Measurements from ENCODE around the gene CATSPERD.

Gene CATSPERD

DNA sequence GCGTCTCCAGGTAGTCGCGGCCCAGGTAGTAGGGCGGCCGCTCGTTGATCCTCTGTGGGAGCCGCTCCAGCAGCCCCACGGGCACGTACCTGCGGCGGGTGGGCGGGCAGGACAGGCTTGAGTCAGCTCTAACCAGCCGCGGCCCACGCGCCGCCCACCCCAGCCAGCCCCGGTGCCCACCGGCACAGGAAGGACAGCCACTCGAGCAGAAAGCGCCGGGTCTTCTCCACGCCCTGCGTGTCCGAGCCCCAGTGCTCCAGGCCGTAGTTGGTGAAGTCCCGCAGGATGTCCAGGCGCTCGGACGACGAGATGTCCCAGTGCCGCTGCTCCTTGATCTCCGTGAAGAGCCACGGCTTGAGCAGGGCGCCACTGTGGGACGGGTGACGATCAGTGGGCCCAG, 65.0 kb downstream of the CATSPERD start:
- H3K27me3 ChIP-seq (replicated peaks), result no peaks in the 10 kb centered on the region
- TF ChIP-seq, protein P1, sequence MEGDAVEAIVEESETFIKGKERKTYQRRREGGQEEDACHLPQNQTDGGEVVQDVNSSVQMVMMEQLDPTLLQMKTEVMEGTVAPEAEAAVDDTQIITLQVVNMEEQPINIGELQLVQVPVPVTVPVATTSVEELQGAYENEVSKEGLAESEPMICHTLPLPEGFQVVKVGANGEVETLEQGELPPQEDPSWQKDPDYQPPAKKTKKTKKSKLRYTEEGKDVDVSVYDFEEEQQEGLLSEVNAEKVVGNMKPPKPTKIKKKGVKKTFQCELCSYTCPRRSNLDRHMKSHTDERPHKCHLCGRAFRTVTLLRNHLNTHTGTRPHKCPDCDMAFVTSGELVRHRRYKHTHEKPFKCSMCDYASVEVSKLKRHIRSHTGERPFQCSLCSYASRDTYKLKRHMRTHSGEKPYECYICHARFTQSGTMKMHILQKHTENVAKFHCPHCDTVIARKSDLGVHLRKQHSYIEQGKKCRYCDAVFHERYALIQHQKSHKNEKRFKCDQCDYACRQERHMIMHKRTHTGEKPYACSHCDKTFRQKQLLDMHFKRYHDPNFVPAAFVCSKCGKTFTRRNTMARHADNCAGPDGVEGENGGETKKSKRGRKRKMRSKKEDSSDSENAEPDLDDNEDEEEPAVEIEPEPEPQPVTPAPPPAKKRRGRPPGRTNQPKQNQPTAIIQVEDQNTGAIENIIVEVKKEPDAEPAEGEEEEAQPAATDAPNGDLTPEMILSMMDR (IDR thresholded peaks at IDR 0.05; ENCODE audit: low read depth, low read length, missing control alignments), result no peak
- no peak for DNase-seq
- in situ Hi-C loops (cut with HindIII; ENCODE audit: low pct_ligation_motif_present, low sequenced_read_pairs), result no loop called here
- peaks cover 41% of the 10 kb centered on the region for H3K36me3 ChIP-seq (replicated peaks)
- H3K27ac ChIP-seq, result no peak overlapping the region
- no peak overlapping the region for H3K4me3 ChIP-seq (ENCODE audit: low read depth, low read length)

DNA sequence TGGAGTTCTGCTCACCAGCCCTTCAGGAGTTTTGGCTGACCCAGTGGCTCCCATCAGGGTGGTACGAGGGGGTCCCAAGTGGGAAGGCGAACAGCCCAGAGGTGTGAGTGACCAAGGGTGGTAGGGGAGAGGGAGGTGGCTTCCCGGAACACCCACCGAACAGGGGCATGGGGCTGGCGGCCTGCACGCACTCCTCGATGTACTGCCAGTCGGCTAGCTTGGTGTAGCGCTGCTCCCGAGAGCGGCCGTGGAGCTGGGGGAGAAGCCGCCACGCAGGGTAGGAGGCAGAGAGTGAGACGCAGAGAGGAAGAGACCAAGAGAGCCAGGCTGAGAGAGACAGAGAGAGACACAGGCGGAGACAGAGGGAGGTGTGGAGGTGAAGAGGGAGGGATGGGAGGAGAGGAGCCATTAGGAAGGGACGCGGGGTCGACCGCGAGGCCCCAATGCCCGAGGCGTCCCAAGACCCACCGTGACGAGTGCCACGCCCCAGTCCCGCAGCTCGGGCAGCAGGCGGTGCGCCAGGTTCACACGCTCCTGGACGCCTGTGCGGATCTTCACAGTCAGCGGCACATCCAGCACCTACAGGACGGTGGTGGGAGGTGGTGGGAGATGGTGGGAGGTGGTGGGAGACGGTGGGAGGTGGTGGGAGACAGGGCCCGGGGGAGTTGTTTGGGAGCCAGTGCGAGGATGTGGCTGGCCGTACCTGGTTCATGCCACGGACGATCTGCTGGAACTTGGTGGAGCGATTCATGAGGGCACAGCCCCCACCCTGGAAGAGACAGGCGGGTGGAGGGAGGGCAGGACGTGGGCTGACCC, 66.4 kb downstream of the CATSPERD start:
- TF ChIP-seq, protein P1 (IDR thresholded peaks at IDR 0.05; ENCODE audit: low read depth, low read length, missing control alignments), result no peak
- no peak for DNase-seq

GRCh38 chr19:5787409-5788182, 67.2 kb downstream of the CATSPERD start:
- peaks cover 41% of the 10 kb centered on the region for H3K36me3 ChIP-seq (replicated peaks)
- in situ Hi-C loops (cut with HindIII; ENCODE audit: low pct_ligation_motif_present, low sequenced_read_pairs), result no loop called here
- TF ChIP-seq, protein P1 (IDR thresholded peaks at IDR 0.05; ENCODE audit: low read depth, low read length, missing control alignments), result no peak
- H3K27ac ChIP-seq, result no peak overlapping the region
- H3K27me3 ChIP-seq (replicated peaks), result no peaks in the 10 kb centered on the region
- DNase-seq, result no peak
- no peak overlapping the region for H3K4me3 ChIP-seq (ENCODE audit: low read depth, low read length)

More for the DNA sequence above, 66.4 kb downstream of the CATSPERD start:
- Histone ChIP-seq H3K4me3 (ENCODE audit: low read depth, low read length) (no peak overlapping the region), H3K27me3 (replicated peaks) (no peaks in the 10 kb centered on the region), H3K27ac (no peak overlapping the region), H3K36me3 (replicated peaks) (peaks cover 41% of the 10 kb centered on the region)
- in situ Hi-C loops (cut with HindIII; ENCODE audit: low pct_ligation_motif_present, low sequenced_read_pairs), result no loop called here

- peaks cover 41% of the 10 kb centered on the region for H3K36me3 ChIP-seq (replicated peaks)
- DNase-seq, result no peak
- H3K27ac ChIP-seq, result no peak overlapping the region
- in situ Hi-C loops (cut with HindIII; ENCODE audit: low pct_ligation_motif_present, low sequenced_read_pairs), result no loop called here
- no peaks in the 10 kb centered on the region for H3K27me3 ChIP-seq (replicated peaks)
- no peak overlapping the region for H3K4me3 ChIP-seq (ENCODE audit: low read depth, low read length)
- TF ChIP-seq, protein P1 (IDR thresholded peaks at IDR 0.05; ENCODE audit: low read depth, low read length, missing control alignments), result no peak
These were observed 68.0 kb downstream of the CATSPERD start for GRCh38 chr19:5788422-5788821.

GRCh38 chr19:5789351-5789761, 68.9 kb downstream of the CATSPERD start:
- peaks cover 41% of the 10 kb centered on the region for H3K36me3 ChIP-seq (replicated peaks)
- no peak overlapping the region for H3K27ac ChIP-seq
- in situ Hi-C loops (cut with HindIII; ENCODE audit: low pct_ligation_motif_present, low sequenced_read_pairs), result no loop called here
- DNase-seq, result no peak
- no peaks in the 10 kb centered on the region for H3K27me3 ChIP-seq (replicated peaks)
- TF ChIP-seq, protein P1 (IDR thresholded peaks at IDR 0.05; ENCODE audit: low read depth, low read length, missing control alignments), result no peak
- H3K4me3 ChIP-seq (ENCODE audit: low read depth, low read length), result no peak overlapping the region

Data from brain microvascular endothelial cell (primary cell).